H1 (cell line): ENCODE data around the gene NR1H3.

Experiments
- RAD21 ChIP-seq, 2 experiments: IDR thresholded peaks in 1 of 2; conservative IDR thresholded peaks in 1 of 2; 2 replicates each; pipeline ENCODE4 v1.6.1; 2011; ENCODE audit warnings: low read depth in 2 of 2, low read length in 2 of 2, improper control_type of control experiment in 1 of 2, inconsistent platforms in 1 of 2, mild to moderate bottlenecking in 1 of 2, moderate library complexity in 1 of 2
- SUZ12 ChIP-seq: fragments of 200-600 bp; sonication (generic); IDR thresholded peaks from 2 replicates; pipeline ENCODE4 v1.6.1; 2012; ENCODE audit warnings: mild to moderate bottlenecking, inconsistent platforms, low read length, moderate library complexity, mixed read lengths
- TAF1 ChIP-seq: IDR thresholded peaks from 2 replicates; pipeline ENCODE4 v1.6.1; 2011; ENCODE audit warnings: mild to moderate bottlenecking, low read depth, low read length
- TF ChIP-seq, protein P1 (sequence below): IDR thresholded peaks from 2 replicates; pipeline ENCODE4 v1.6.1; 2012; ENCODE audit warnings: low read length, inconsistent platforms
- TF ChIP-seq, protein P2 (sequence below), 3 experiments: IDR thresholded peaks; 1 replicate in 2 of 3; 2 replicates in 1 of 3; pipeline versions ENCODE4 v1.5.1 to v1.6.1; 2011; ENCODE audit warnings: low read length in 3 of 3, mild to moderate bottlenecking in 3 of 3, inconsistent platforms in 2 of 3, low read depth in 1 of 3, moderate library complexity in 1 of 3; ENCODE audit not compliant: insufficient read depth in 1 of 3; ENCODE audit errors: control extremely low read depth in 1 of 3

DNA sequence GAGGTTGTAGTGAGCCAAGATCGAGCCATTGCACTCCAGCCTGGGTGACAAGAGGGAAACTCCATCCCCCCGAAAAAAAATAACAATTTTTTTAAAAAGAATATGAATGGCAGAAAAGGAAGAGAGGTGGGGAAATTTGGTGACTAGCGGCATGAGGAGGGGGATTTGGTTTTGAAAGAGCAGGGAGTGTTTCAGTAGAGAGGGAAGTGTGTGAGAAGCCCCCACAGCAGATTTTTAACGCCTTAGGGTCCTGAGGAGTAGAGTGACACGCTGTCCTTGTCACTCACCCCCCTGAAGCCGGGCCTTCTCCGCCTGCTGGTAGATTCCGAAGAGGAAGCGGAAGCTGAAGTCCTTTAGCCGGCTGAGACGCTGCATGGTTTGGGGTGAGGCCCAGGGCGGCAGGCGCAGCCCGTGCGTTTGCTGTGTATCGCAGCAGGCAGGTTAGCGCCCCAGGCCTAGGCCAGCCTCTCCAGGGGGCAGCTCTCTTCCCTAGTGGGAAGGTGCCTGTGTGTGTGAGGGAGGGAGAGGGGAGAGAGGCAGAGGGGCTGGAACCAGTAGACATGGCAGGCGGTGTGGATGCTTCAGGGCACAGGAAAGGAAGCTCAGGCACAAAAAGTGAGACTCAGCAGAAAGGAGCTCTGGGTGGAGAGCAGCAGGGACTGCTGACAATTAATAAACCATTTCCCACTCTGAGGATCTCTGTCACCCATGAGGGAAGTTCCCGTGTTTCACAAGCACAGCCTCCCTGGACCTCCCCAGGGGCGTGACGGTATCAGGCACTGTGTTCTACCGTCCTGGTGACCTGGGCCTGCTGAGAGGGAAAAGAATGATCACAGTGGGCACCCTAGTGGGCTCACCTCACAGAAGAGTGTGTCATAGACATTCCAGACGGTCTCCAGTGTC is 13.1 kb upstream of the NR1H3 start:
- TF ChIP-seq, protein P1, sequence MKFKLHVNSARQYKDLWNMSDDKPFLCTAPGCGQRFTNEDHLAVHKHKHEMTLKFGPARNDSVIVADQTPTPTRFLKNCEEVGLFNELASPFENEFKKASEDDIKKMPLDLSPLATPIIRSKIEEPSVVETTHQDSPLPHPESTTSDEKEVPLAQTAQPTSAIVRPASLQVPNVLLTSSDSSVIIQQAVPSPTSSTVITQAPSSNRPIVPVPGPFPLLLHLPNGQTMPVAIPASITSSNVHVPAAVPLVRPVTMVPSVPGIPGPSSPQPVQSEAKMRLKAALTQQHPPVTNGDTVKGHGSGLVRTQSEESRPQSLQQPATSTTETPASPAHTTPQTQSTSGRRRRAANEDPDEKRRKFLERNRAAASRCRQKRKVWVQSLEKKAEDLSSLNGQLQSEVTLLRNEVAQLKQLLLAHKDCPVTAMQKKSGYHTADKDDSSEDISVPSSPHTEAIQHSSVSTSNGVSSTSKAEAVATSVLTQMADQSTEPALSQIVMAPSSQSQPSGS = no peak
- TF ChIP-seq, protein P2, sequence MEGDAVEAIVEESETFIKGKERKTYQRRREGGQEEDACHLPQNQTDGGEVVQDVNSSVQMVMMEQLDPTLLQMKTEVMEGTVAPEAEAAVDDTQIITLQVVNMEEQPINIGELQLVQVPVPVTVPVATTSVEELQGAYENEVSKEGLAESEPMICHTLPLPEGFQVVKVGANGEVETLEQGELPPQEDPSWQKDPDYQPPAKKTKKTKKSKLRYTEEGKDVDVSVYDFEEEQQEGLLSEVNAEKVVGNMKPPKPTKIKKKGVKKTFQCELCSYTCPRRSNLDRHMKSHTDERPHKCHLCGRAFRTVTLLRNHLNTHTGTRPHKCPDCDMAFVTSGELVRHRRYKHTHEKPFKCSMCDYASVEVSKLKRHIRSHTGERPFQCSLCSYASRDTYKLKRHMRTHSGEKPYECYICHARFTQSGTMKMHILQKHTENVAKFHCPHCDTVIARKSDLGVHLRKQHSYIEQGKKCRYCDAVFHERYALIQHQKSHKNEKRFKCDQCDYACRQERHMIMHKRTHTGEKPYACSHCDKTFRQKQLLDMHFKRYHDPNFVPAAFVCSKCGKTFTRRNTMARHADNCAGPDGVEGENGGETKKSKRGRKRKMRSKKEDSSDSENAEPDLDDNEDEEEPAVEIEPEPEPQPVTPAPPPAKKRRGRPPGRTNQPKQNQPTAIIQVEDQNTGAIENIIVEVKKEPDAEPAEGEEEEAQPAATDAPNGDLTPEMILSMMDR (IDR thresholded peaks at IDR 0.05; ENCODE audit: control extremely low read depth in 1 of 3, insufficient read depth in 1 of 3, low read depth in 1 of 3, low read length in 3 of 3) = no peak
- TF ChIP-seq TAF1 (no peak), RAD21 (IDR thresholded peaks at IDR 0.05 in 1 of 2, conservative IDR thresholded peaks at IDR 0.05 in 1 of 2; ENCODE audit: low read depth in 2 of 2, low read length in 2 of 2) (no peak), SUZ12 (no peak)
